Right lobe of liver (tissue), 4 donors: ENCODE data around the gene RCOR3.

Experiments
- CTCF ChIP-seq, 4 donors: fragments of 200-600 bp in 3 of 4; fragments of 450-650 bp in 1 of 4; IDR thresholded peaks; one replicate each; pipeline versions ENCODE4 v1.5.1 to v1.8.0; 2016 to 2022; ENCODE audit warnings: antibody characterized with exemption in 4 of 4, mild to moderate bottlenecking in 2 of 4
- POLR2A ChIP-seq: fragments of 450-650 bp; IDR thresholded peaks from one replicate; pipeline ENCODE4 v1.6.1; 2017; ENCODE audit warnings: antibody characterized with exemption, mild to moderate bottlenecking
- donor health status: DM: no; HTN: no; CAD: no.
- donor health status: DM: no; HTN: no; CAD: no.
- donor health status: DM: no; HTN: yes; CAD: no.

- no peak for TF ChIP-seq CTCF (IDR thresholded peaks at IDR 0.05)
- no peak for TF ChIP-seq POLR2A
These were observed 85.0 kb downstream of the RCOR3 start for GRCh38 chr1:211344152-211344618.
